Tibial nerve (tissue), 4 donors: ENCODE results near the gene USP36. TPM values are rescaled to one million over a fixed set of nuclear protein-coding genes. Genes with fewer than 3 reads are reported as not detected.

ENCODE experiments used
- DNase-seq, 2 donors: peaks; one replicate each; pipeline ENCODE4 v3.0.0-alpha.2; 2019; ENCODE audit warnings: low spot score in 2 of 2
- H3K27ac ChIP-seq, 4 donors: fragments of 200-600 bp; sonication (generic) in 3 of 4; one replicate each; pipeline ENCODE4 v1.5.1; 2017 to 2019; ENCODE audit warnings: mild to moderate bottlenecking in 1 of 4
- H3K27me3 ChIP-seq, 2 donors: fragments of 200-600 bp; sonication (generic) in 1 of 2; one replicate each; pipeline versions ENCODE4 v1.5.1 to v1.6.0; 2017 to 2019
- H3K36me3 ChIP-seq, 3 donors: fragments of 200-600 bp; sonication (generic); one replicate each; pipeline ENCODE4 v1.5.1; 2018 to 2019
- H3K4me1 ChIP-seq, 4 donors: fragments of 200-600 bp; sonication (generic) in 3 of 4; one replicate each; pipeline ENCODE4 v1.5.1; 2017 to 2019
- H3K4me3 ChIP-seq, 4 donors: fragments of 200-600 bp; sonication (generic) in 3 of 4; one replicate each; pipeline ENCODE4 v1.5.1; 2017 to 2019; ENCODE audit warnings: mild to moderate bottlenecking in 1 of 4, moderate library complexity in 1 of 4
- H3K9me3 ChIP-seq, 4 donors: fragments of 200-600 bp; sonication (generic) in 3 of 4; one replicate each; pipeline ENCODE4 v1.5.1; 2017 to 2019
- CTCF ChIP-seq, 5 experiments: fragments of 200-600 bp in 3 of 5; fragments of 450-650 bp in 2 of 5; sonication (generic) in 3 of 5; IDR thresholded peaks; one replicate each; pipeline ENCODE4 v1.5.1; 2016 to 2019; ENCODE audit warnings: antibody characterized with exemption in 5 of 5, mild to moderate bottlenecking in 3 of 5, moderate library complexity in 2 of 5
- EP300 ChIP-seq, 2 donors: sonication (generic); formaldehyde crosslinking; IDR thresholded peaks; one replicate each; pipeline ENCODE4 v1.6.1; 2017; ENCODE audit warnings: antibody characterized with exemption in 2 of 2, mild to moderate bottlenecking in 1 of 2
- POLR2A ChIP-seq, 2 donors: fragments of 450-650 bp; IDR thresholded peaks; one replicate each; pipeline ENCODE4 v1.6.1; 2017; ENCODE audit warnings: antibody characterized with exemption in 2 of 2, mild to moderate bottlenecking in 2 of 2, moderate library complexity in 2 of 2
- WGBS, 2 donors: methylation state at CpG; one replicate each; pipeline ENCODE4 v1.1.5; 2018; 5-methylcytosine and 5-hydroxymethylcytosine counted together
- total RNA-seq, 4 donors: library from RNA; depleted of rRNA; stranded (reverse); fragments of >200 nt; gene quantifications; one replicate each; pipeline ENCODE4 v1.1.0, GENCODE V29; 2016

USP36 gene
- total RNA-seq, 4 donors from 2014 or later: 50.9 to 64.9 (median 59.9) TPM

- no peaks in the 10 kb centered on the region for H3K27me3 ChIP-seq
- TF ChIP-seq POLR2A (IDR thresholded peaks at IDR 0.05) (no peak), EP300 (IDR thresholded peaks at IDR 0.05) (peak; percentile 34 to 56)
- H3K9me3 ChIP-seq: no peaks in the 10 kb centered on the region
- H3K27ac ChIP-seq: peak overlapping the region in 1 of 4 donors; percentile 58
- peaks cover 0 to 15% (median 6%) of the 10 kb centered on the region in 4 donors for H3K4me1 ChIP-seq
- H3K36me3 ChIP-seq: peaks cover 0 to 99% (median 33%) of the 10 kb centered on the region in 3 donors
- H3K4me3 ChIP-seq: no peak overlapping the region
- DNase-seq: no peak
- WGBS, 2 donors: 82 to 90% methylated on average over 5 of the region's 5 CpGs
Measured at GRCh38 chr17:78826421-78826820, 14.2 kb downstream of the USP36 start.

GRCh38 chr17:78825696-78826095, 14.9 kb downstream of the USP36 start:
- H3K27me3 ChIP-seq: no peaks in the 10 kb centered on the region
- peaks cover 0 to 15% (median 6%) of the 10 kb centered on the region in 4 donors for H3K4me1 ChIP-seq
- DNase-seq: no peak
- peaks cover 0 to 98% (median 37%) of the 10 kb centered on the region in 3 donors for H3K36me3 ChIP-seq
- 88 to 92% methylated on average over 6 of the region's 6 CpGs for WGBS, 2 donors
- TF ChIP-seq EP300 (IDR thresholded peaks at IDR 0.05) (no peak), POLR2A (IDR thresholded peaks at IDR 0.05) (no peak), CTCF (IDR thresholded peaks at IDR 0.05) (no peak)
- no peaks in the 10 kb centered on the region for H3K9me3 ChIP-seq
- no peak overlapping the region for H3K27ac ChIP-seq
- H3K4me3 ChIP-seq: no peak overlapping the region

- peak overlapping the region in 1 of 4 donors; percentile 82 for H3K27ac ChIP-seq
- WGBS, 2 donors: 80 to 85% methylated on average over 7 of the region's 7 CpGs
- H3K9me3 ChIP-seq: no peaks in the 10 kb centered on the region
- TF ChIP-seq EP300 (IDR thresholded peaks at IDR 0.05): no peak
- no peak for TF ChIP-seq POLR2A (IDR thresholded peaks at IDR 0.05)
- no peak for TF ChIP-seq CTCF (IDR thresholded peaks at IDR 0.05)
- no peak for DNase-seq
- peaks cover 0 to 98% (median 44%) of the 10 kb centered on the region in 3 donors for H3K36me3 ChIP-seq
- H3K4me1 ChIP-seq: peaks cover 0 to 15% (median 6%) of the 10 kb centered on the region in 4 donors
- no peaks in the 10 kb centered on the region for H3K27me3 ChIP-seq
- H3K4me3 ChIP-seq: no peak overlapping the region
Measured at GRCh38 chr17:78824240-78824639, 16.4 kb downstream of the USP36 start.

GRCh38 chr17:78823282-78824046, 17.1 kb downstream of the USP36 start:
- H3K27me3 ChIP-seq: no peaks in the 10 kb centered on the region
- H3K9me3 ChIP-seq: no peaks in the 10 kb centered on the region
- H3K36me3 ChIP-seq: peaks cover 0 to 98% (median 39%) of the 10 kb centered on the region in 3 donors
- DNase-seq: no peak
- peaks cover 0 to 15% (median 6%) of the 10 kb centered on the region in 4 donors for H3K4me1 ChIP-seq
- peak overlapping the region in 2 of 4 donors; percentile 82 to 83 for H3K27ac ChIP-seq
- TF ChIP-seq CTCF (IDR thresholded peaks at IDR 0.05) (no peak), POLR2A (IDR thresholded peaks at IDR 0.05) (no peak), EP300 (IDR thresholded peaks at IDR 0.05) (no peak)
- 73 to 78% methylated on average over 14 of the region's 14 CpGs for WGBS, 2 donors
- H3K4me3 ChIP-seq: no peak overlapping the region

GRCh38 chr17:78822552-78822951, 18.1 kb downstream of the USP36 start:
- peaks cover 0 to 14% (median 6%) of the 10 kb centered on the region in 4 donors for H3K4me1 ChIP-seq
- H3K27ac ChIP-seq: peak overlapping the region in 3 of 4 donors; percentile 24 to 83 (median 82)
- H3K27me3 ChIP-seq: no peaks in the 10 kb centered on the region
- no peak for DNase-seq
- peaks cover 0 to 98% (median 43%) of the 10 kb centered on the region in 3 donors for H3K36me3 ChIP-seq
- TF ChIP-seq EP300 (IDR thresholded peaks at IDR 0.05) (peak in 1 of 2 donors; percentile 61), POLR2A (IDR thresholded peaks at IDR 0.05) (no peak), CTCF (IDR thresholded peaks at IDR 0.05) (no peak)
- 62 to 71% methylated on average over 13 to 14 of the region's 14 CpGs for WGBS, 2 donors
- no peaks in the 10 kb centered on the region for H3K9me3 ChIP-seq
- H3K4me3 ChIP-seq: no peak overlapping the region
